HL-60 (cell line): ENCODE measurements around the gene UBTF.

ENCODE experiments used
- POLR2AphosphoS5 ChIP-seq: IDR thresholded peaks from 2 replicates; pipeline ENCODE4 v1.6.1; 2012; ENCODE audit warnings: low read depth
- SPI1 ChIP-seq: IDR thresholded peaks from 2 replicates; pipeline ENCODE4 v1.6.1; 2012; ENCODE audit warnings: low read depth, mild to moderate bottlenecking, borderline replicate concordance
- TF ChIP-seq, protein P1 (sequence below): IDR thresholded peaks from one replicate; pipeline ENCODE4 v1.5.1; 2011; ENCODE audit warnings: low read length, control low read depth, inconsistent platforms; ENCODE audit not compliant: insufficient read depth
- TF ChIP-seq, protein P2 (sequence below): IDR thresholded peaks from 2 replicates; pipeline ENCODE4 v1.6.1; 2012; ENCODE audit warnings: low read depth; ENCODE audit not compliant: insufficient replicate concordance

DNA sequence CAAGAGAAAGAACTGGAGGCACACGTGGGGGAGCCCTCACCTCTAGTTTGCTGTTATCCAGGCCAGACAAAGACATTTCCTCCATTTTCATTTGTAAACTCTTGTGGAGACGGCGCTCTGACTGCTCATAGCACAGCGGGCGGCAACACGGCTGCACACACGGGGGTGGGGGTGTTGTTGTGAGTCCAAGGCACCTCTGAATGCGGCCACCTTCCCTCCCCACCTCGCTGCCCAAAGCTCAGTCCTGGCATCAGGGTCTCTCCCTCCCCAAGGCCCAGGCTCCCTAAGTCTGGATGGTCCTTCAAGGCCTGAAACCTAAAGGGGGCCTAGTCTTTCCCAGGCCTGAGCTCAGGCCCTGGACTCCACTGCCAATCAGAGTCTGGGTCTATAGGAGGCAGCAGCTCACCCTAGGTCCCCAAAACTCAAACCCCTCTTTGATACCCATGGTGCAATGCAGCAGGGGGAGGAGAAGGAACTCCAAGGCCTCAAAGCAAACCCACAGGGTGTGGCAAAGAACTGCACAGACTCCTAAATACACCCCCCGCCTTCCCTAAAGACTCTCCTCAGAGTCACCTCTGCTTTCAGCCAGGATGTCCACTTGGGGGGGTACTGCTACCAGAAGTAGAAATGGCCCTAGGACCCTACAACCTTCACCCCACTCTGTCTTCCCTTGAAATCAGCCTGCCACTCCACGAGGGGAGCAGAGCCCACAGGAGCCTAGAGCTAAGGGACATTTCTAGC is 21.3 kb downstream of the UBTF start:
- TF ChIP-seq, protein P1, sequence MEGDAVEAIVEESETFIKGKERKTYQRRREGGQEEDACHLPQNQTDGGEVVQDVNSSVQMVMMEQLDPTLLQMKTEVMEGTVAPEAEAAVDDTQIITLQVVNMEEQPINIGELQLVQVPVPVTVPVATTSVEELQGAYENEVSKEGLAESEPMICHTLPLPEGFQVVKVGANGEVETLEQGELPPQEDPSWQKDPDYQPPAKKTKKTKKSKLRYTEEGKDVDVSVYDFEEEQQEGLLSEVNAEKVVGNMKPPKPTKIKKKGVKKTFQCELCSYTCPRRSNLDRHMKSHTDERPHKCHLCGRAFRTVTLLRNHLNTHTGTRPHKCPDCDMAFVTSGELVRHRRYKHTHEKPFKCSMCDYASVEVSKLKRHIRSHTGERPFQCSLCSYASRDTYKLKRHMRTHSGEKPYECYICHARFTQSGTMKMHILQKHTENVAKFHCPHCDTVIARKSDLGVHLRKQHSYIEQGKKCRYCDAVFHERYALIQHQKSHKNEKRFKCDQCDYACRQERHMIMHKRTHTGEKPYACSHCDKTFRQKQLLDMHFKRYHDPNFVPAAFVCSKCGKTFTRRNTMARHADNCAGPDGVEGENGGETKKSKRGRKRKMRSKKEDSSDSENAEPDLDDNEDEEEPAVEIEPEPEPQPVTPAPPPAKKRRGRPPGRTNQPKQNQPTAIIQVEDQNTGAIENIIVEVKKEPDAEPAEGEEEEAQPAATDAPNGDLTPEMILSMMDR, result no peak
- TF ChIP-seq POLR2AphosphoS5 (peak; percentile 37; the same call in 1 of the 2 replicates), SPI1 (0 out of 2 replicates have a peak, but pooled peaks have one; percentile 0)
- TF ChIP-seq, protein P2, sequence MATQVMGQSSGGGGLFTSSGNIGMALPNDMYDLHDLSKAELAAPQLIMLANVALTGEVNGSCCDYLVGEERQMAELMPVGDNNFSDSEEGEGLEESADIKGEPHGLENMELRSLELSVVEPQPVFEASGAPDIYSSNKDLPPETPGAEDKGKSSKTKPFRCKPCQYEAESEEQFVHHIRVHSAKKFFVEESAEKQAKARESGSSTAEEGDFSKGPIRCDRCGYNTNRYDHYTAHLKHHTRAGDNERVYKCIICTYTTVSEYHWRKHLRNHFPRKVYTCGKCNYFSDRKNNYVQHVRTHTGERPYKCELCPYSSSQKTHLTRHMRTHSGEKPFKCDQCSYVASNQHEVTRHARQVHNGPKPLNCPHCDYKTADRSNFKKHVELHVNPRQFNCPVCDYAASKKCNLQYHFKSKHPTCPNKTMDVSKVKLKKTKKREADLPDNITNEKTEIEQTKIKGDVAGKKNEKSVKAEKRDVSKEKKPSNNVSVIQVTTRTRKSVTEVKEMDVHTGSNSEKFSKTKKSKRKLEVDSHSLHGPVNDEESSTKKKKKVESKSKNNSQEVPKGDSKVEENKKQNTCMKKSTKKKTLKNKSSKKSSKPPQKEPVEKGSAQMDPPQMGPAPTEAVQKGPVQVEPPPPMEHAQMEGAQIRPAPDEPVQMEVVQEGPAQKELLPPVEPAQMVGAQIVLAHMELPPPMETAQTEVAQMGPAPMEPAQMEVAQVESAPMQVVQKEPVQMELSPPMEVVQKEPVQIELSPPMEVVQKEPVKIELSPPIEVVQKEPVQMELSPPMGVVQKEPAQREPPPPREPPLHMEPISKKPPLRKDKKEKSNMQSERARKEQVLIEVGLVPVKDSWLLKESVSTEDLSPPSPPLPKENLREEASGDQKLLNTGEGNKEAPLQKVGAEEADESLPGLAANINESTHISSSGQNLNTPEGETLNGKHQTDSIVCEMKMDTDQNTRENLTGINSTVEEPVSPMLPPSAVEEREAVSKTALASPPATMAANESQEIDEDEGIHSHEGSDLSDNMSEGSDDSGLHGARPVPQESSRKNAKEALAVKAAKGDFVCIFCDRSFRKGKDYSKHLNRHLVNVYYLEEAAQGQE, result peak; percentile 5
